Prostate gland (tissue), 2 donors: Measurements from ENCODE around the gene TSPAN14. TPM values are rescaled to one million over a fixed set of nuclear protein-coding genes. Genes with fewer than 3 reads are reported as not detected.
"Not testable (repeated sequence)": the region's sequence is repeated elsewhere in the genome, so short reads cannot be mapped to it uniquely, and the experiment has no call there.

Experiments used
- DNase-seq: peaks from one replicate; pipeline ENCODE4 v3.0.0-alpha.2; 2019; ENCODE audit warnings: low spot score
- H3K27ac ChIP-seq, 2 donors: fragments of 200-600 bp; sonication (generic); 2 replicates each; pipeline ENCODE4 v1.5.1; 2017 to 2019
- H3K27me3 ChIP-seq: fragments of 200-600 bp; sonication (generic); replicated peaks from 2 replicates; pipeline ENCODE4 v1.5.1; 2019; ENCODE audit not compliant: insufficient read depth
- H3K36me3 ChIP-seq, 2 donors: fragments of 200-600 bp; sonication (generic); 1 replicate in 1 of 2; 2 replicates in 1 of 2; pipeline versions ENCODE4 v1.5.1 to v1.8.1; 2017 to 2019
- H3K4me1 ChIP-seq: fragments of 200-600 bp; sonication (generic); replicated peaks from 2 replicates; pipeline ENCODE4 v1.5.1; 2019
- H3K4me3 ChIP-seq, 2 donors: fragments of 200-600 bp; sonication (generic); 2 replicates each; pipeline ENCODE4 v1.5.1; 2017 to 2019
- H3K9me3 ChIP-seq: fragments of 200-600 bp; sonication (generic); 2 replicates; pipeline ENCODE4 v1.5.1; 2017
- CTCF ChIP-seq, 4 experiments: fragments of 200-600 bp in 2 of 4; fragments of 450-650 bp in 2 of 4; sonication (generic) in 2 of 4; IDR thresholded peaks; 1 replicate in 3 of 4; 2 replicates in 1 of 4; pipeline ENCODE4 v1.5.1; 2016 to 2019; ENCODE audit warnings: antibody characterized with exemption in 4 of 4, mild to moderate bottlenecking in 2 of 4, moderate library complexity in 2 of 4
- POLR2A ChIP-seq: fragments of 450-650 bp; IDR thresholded peaks from one replicate; pipeline ENCODE4 v1.6.1; 2016; ENCODE audit warnings: antibody characterized with exemption, mild to moderate bottlenecking
- POLR2AphosphoS5 ChIP-seq: sonication (generic); formaldehyde crosslinking; IDR thresholded peaks from one replicate; pipeline ENCODE4 v1.6.1; 2017; ENCODE audit warnings: antibody characterized with exemption
- WGBS: methylation state at CpG from one replicate; pipeline ENCODE4 v1.1.5; 2018; 5-methylcytosine and 5-hydroxymethylcytosine counted together
- intact Hi-C: fragments of 100-400 bp; cut with DNase I; formaldehyde crosslinking; loops from one replicate; pipeline ENCODE4 v1.14.2; 2022
- total RNA-seq, 2 donors: library from RNA; depleted of rRNA; stranded (reverse); fragments of >200 nt; gene quantifications; one replicate each; pipeline ENCODE4 v1.1.0, GENCODE V29; 2016

Gene TSPAN14
- total RNA-seq, 2 donors from 2014 or later = 69.8 to 103 TPM

DNA sequence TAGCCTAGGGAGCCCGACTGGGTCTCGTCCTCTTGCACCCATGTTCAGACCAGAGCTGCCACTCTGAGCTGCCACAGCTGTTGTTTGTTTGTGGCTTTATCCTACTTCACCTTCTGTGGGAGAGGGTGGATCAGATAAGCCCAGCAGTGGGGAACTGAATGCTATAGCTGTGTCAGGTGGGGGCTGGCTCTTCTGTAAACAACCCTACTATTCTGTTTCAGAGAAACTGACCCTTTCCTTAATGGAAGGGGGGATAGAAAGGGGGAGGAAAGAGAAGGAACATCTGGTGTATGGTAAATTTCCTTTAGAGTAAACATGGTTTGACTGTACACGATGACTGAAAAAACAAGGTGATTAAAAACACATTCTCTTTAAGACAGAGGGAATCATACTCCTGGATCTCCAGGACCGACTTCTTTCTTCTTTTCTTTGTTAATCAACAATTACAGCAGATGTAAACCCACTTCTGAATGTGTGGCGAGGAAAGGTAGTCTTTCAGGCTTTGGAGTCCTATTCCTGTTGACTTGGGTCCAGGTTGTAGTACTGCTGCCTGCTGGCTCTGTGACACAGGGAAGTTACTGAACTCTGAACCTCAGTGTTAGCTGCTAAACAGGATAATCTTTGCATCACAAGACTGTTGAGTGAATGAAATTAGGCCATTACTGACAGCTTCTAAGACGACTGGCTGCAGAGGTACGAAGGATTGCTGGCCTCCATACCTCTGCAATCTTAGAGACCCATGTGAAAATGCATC is 39.8 kb upstream of the TSPAN14 start:
- H3K4me3 ChIP-seq = peak overlapping the region in 1 of 2 donors; percentile 3
- H3K36me3 ChIP-seq = no peaks in the 10 kb centered on the region
- intact Hi-C loops = loop anchor here (1.0 kb wide), 1 partner anchor 40 kb away; the partner anchor contains the start of gene TSPAN14
- no peak for DNase-seq
- TF ChIP-seq POLR2AphosphoS5 (no peak), CTCF (IDR thresholded peaks at IDR 0.05) (no peak), POLR2A (no peak)
- no peaks in the 10 kb centered on the region for H3K27me3 ChIP-seq
- peaks cover 37% of the 10 kb centered on the region for H3K4me1 ChIP-seq
- 28% methylated on average over 7 of the region's 7 CpGs for WGBS
- H3K9me3 ChIP-seq = no peaks in the 10 kb centered on the region
- peak overlapping the region; percentile 74 to 85 for H3K27ac ChIP-seq

DNA sequence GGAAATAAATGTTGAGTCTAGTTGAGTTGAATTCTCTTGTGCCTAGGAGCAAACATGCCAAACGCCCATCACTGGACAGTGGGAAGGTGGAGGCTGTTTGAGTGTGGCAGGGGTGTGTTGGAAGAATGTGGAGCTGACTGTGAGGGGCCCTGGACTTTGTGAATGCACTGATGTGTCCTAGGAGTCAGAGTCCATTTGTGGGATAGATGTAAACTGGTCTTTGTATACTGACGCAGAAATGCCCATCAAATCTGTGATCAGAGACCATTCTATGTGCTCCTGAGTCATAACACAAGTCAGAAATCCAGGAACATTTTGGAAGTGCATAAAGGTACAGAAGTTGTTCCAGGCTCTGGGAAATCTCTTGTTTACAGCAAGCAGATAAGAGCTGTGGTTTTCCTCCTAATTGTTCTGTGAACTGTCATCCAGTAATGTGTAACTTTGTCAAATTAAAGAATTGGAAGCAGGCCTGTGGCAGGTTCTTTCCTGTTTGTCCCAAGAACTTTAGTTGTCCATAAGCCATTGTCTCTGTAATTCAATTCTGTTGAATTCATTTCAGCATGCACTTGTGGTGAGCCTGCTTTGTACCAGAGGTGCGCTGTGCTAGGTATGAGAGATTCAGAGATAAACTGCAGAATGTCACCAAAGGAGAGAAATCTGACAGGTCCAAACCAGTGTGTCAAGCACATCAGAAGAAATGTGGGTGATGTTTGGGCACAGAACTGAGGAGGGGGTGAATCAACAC is 38.2 kb upstream of the TSPAN14 start:
- intact Hi-C loops = no loop called here
- Histone ChIP-seq H3K36me3 (no peaks in the 10 kb centered on the region), H3K27me3 (no peaks in the 10 kb centered on the region), H3K27ac (peak overlapping the region; percentile 74 to 85), H3K9me3 (no peaks in the 10 kb centered on the region), H3K4me1 (peaks cover 35% of the 10 kb centered on the region), H3K4me3 (no peak overlapping the region)
- 21% methylated on average over 3 of the region's 3 CpGs for WGBS
- TF ChIP-seq CTCF (IDR thresholded peaks at IDR 0.05) (no peak), POLR2AphosphoS5 (no peak), POLR2A (no peak)
- DNase-seq = no peak

DNA sequence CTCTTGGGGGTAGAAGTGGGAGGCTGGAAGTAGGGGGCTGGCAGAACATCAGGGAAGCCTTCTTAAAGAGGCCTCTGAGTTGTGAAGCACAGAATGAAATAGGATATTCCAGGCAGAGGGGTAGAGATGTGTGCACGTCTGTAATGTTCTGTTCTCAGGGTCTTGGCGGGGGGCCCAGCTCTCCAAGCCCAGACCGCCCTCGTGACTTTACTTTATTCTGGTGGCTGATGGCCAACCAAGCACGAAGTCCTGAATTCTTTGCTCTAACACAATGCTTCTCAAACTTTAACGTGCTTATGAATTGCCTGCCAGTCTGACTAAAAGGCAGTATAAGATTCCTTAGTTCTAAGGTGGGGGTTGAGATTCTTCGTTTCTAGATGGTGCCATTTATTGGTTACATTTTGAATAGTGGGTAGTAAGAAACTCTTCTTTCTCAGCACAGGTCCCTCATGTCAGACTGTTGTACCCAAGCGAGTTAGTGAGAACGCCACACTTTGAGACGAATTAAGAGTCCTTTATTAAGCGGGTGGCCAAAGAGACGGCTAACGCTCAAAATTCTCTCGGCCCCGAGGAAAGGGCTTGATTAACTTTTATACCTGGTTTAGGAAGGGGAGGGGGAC is 37.5 kb upstream of the TSPAN14 start:
- Histone ChIP-seq H3K4me1 (peaks cover 28% of the 10 kb centered on the region), H3K27ac (peak overlapping the region; percentile 74 to 85), H3K27me3 (no peaks in the 10 kb centered on the region), H3K9me3 (no peaks in the 10 kb centered on the region), H3K36me3 (no peaks in the 10 kb centered on the region), H3K4me3 (no peak overlapping the region)
- WGBS = 18% methylated on average over 15 of the region's 15 CpGs
- intact Hi-C loops = no loop called here
- TF ChIP-seq CTCF (IDR thresholded peaks at IDR 0.05) = no peak
- TF ChIP-seq POLR2A = no peak
- TF ChIP-seq POLR2AphosphoS5 = peak; percentile 84
- DNase-seq = peak; percentile 90

- H3K27me3 ChIP-seq, intact Hi-C loops, DNase-seq, H3K36me3 ChIP-seq, H3K9me3 ChIP-seq, H3K4me3 ChIP-seq: not testable (repeated sequence)
- 50% methylated on average over 6 of the region's 6 CpGs for WGBS
- Histone ChIP-seq H3K4me1 (peaks cover 27% of the 10 kb centered on the region), H3K27ac (peak overlapping the region; percentile 74 to 85)
Observed at GRCh38 chr10:80417256-80417655, 36.9 kb upstream of the TSPAN14 start.

DNA sequence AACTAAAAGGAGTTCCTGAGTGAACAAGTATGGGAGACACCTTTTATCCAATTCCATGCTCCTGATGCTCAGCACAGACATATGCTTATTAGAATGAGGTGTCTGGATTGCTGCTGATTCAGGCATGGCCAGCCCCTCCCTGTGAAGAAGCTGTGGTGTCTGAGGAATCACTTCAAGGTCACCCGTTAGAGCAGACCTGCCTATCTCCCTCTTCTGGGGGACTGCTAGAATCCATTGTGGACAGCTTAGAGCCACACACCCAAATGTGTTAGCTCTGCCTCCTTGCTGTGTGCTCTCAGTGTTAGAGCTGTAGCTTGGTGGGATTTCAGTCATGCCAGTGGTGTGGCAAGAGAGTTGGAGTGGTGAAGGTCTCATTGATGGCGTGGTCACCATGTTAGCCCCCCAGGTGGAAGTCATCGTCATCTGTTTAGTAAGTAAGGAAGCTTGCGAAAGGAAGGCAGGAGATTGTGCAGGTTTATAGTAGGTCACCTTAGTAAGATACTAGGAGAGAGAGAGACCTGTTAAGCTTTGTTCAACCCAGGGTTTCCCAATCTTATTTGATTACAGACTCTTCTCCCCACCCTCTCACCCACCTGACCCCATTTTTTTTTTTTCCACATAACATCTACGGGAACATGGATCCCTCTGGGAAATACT is 32.9 kb upstream of the TSPAN14 start:
- WGBS = 77% methylated on average over 5 of the region's 5 CpGs
- no peak for TF ChIP-seq POLR2AphosphoS5
- TF ChIP-seq POLR2A = no peak

More for the DNA sequence above, 32.9 kb upstream of the TSPAN14 start:
- DNase-seq = no peak
- no peaks in the 10 kb centered on the region for H3K36me3 ChIP-seq
- H3K4me3 ChIP-seq = no peak overlapping the region
- no peaks in the 10 kb centered on the region for H3K27me3 ChIP-seq
- peaks cover 2% of the 10 kb centered on the region for H3K4me1 ChIP-seq
- intact Hi-C loops = no loop called here
- H3K9me3 ChIP-seq = no peaks in the 10 kb centered on the region
- H3K27ac ChIP-seq = no peak overlapping the region
